Mesenchymal stem cell (in vitro differentiated cells and primary cell): ENCODE measurements around the gene ULBP3.

Experiments
- DNase-seq: peaks from one replicate; pipeline ENCODE4 v3.0.0-alpha.2; 2013
- H2AFZ ChIP-seq: one replicate; pipeline ENCODE4 v1.6.1; 2013; ENCODE audit warnings: low read depth, mild to moderate bottlenecking, control low read depth, inconsistent platforms, low read length, moderate library complexity
- H2AK5ac ChIP-seq: 2 replicates; pipeline ENCODE4 v1.6.1; 2013; ENCODE audit warnings: low read length, moderate library complexity, mild to moderate bottlenecking, inconsistent platforms; ENCODE audit not compliant: severe bottlenecking
- H2BK120ac ChIP-seq: one replicate; pipeline ENCODE4 v1.6.1; 2013; ENCODE audit warnings: low read depth, mild to moderate bottlenecking, inconsistent platforms, low read length, moderate library complexity
- H2BK12ac ChIP-seq, 2 experiments: one replicate each; pipeline ENCODE4 v1.6.1; 2013; ENCODE audit warnings: inconsistent platforms in 2 of 2, low read length in 2 of 2, mild to moderate bottlenecking in 2 of 2, moderate library complexity in 2 of 2, control low read depth in 1 of 2
- H2BK15ac ChIP-seq: one replicate; pipeline ENCODE4 v1.6.1; 2013; ENCODE audit warnings: mild to moderate bottlenecking, low read depth, inconsistent platforms; ENCODE audit not compliant: poor library complexity, severe bottlenecking
- H2BK5ac ChIP-seq: 2 replicates; pipeline ENCODE4 v1.6.1; 2013; ENCODE audit warnings: low read depth, mild to moderate bottlenecking, low read length, control low read depth, inconsistent platforms; ENCODE audit not compliant: poor library complexity, severe bottlenecking
- H3K14ac ChIP-seq, 2 experiments: one replicate each; pipeline ENCODE4 v1.6.1; 2013; ENCODE audit warnings: inconsistent platforms in 2 of 2, low read length in 2 of 2, control low read depth in 1 of 2, mild to moderate bottlenecking in 1 of 2, moderate library complexity in 1 of 2
- H3K18ac ChIP-seq, 2 experiments: one replicate each; pipeline ENCODE4 v1.6.1; 2013; ENCODE audit warnings: inconsistent platforms in 2 of 2, low read length in 2 of 2, control low read depth in 1 of 2, low read depth in 1 of 2, mild to moderate bottlenecking in 1 of 2
- H3K23ac ChIP-seq, 2 experiments: one replicate each; pipeline ENCODE4 v1.6.1; 2013; ENCODE audit warnings: inconsistent platforms in 2 of 2, low read length in 2 of 2, mild to moderate bottlenecking in 2 of 2, moderate library complexity in 2 of 2, control low read depth in 1 of 2
- H3K27ac ChIP-seq: 2 replicates; pipeline ENCODE4 v1.5.1; 2013; ENCODE audit warnings: mild to moderate bottlenecking, moderate library complexity, low read length, control low read depth, inconsistent platforms; ENCODE audit not compliant: poor library complexity, severe bottlenecking
- H3K27me3 ChIP-seq, 2 experiments: 2 replicates each; pipeline versions ENCODE4 v1.6.1 to v1.7.0; 2013; ENCODE audit warnings: low read length in 2 of 2, mild to moderate bottlenecking in 2 of 2, moderate library complexity in 2 of 2, control low read depth in 1 of 2, inconsistent platforms in 1 of 2; ENCODE audit not compliant: control insufficient read depth in 1 of 2, insufficient read depth in 1 of 2
- H3K36me3 ChIP-seq, 2 experiments: 2 replicates each; pipeline versions ENCODE4 v1.6.1 to v1.7.0; 2013; ENCODE audit warnings: low read length in 2 of 2, control low read depth in 1 of 2, inconsistent platforms in 1 of 2, low read depth in 1 of 2, mild to moderate bottlenecking in 1 of 2; ENCODE audit not compliant: insufficient read depth in 2 of 2, control insufficient read depth in 1 of 2
- H3K4ac ChIP-seq, 2 experiments: one replicate each; pipeline ENCODE4 v1.6.1; 2013; ENCODE audit warnings: inconsistent platforms in 2 of 2, low read length in 2 of 2, mild to moderate bottlenecking in 2 of 2, moderate library complexity in 2 of 2, control low read depth in 1 of 2, low read depth in 1 of 2
- H3K4me1 ChIP-seq: 2 replicates; pipeline ENCODE4 v1.6.1; 2013; ENCODE audit warnings: low read depth, low read length, control low read depth; ENCODE audit not compliant: control insufficient read depth, insufficient read depth
- H3K4me2 ChIP-seq: 2 replicates; pipeline ENCODE4 v1.6.1; 2013; ENCODE audit warnings: low read length, mild to moderate bottlenecking, inconsistent platforms; ENCODE audit not compliant: poor library complexity, severe bottlenecking
- H3K4me3 ChIP-seq, 2 experiments: 2 replicates each; pipeline versions ENCODE4 v1.5.1 to v1.7.0; 2013; ENCODE audit warnings: low read length in 2 of 2, mild to moderate bottlenecking in 2 of 2, control low read depth in 1 of 2, low read depth in 1 of 2; ENCODE audit not compliant: insufficient read depth in 1 of 2
- H3K79me1 ChIP-seq: replicated peaks from 2 replicates; pipeline ENCODE4 v1.6.1; 2013; ENCODE audit warnings: mild to moderate bottlenecking, control low read depth, low read length, inconsistent platforms; ENCODE audit not compliant: poor library complexity, severe bottlenecking
- H3K9ac ChIP-seq: 2 replicates; pipeline ENCODE4 v1.7.0; 2013; ENCODE audit warnings: mild to moderate bottlenecking, low read length, moderate library complexity
- H3K9me3 ChIP-seq: 2 replicates; pipeline ENCODE4 v1.7.0; 2013; ENCODE audit warnings: mild to moderate bottlenecking, low read length; ENCODE audit not compliant: control insufficient read depth
- H4K8ac ChIP-seq: one replicate; pipeline ENCODE4 v1.6.1; 2013; ENCODE audit warnings: inconsistent platforms, mild to moderate bottlenecking, low read length, moderate library complexity
- H4K91ac ChIP-seq: one replicate; pipeline ENCODE4 v1.6.1; 2013; ENCODE audit warnings: mild to moderate bottlenecking, low read length, inconsistent platforms
- WGBS: methylation state at CpG from one replicate; pipeline ENCODE4 v1.1.7; 2013; ENCODE audit warnings: mixed read lengths; 5-methylcytosine and 5-hydroxymethylcytosine counted together

The ULBP3 gene

DNA sequence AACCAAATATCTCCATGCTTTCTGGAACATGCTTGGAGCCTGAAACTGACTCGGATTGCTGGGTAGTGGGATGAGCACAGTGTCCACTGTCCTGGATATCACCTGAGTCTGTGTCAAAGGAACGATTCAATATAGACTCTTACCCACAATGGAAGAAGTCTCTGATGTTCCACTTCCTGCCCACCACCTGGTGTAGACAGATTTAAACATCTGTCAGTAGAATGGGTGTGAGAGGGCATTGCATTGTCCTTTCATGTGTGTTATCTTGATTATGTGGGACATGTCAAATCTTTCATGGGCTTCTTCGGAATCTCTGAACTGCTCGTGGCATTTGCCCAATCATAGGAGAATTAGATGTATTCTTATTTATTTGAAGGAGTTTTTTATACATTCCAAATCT is 20.8 kb downstream of the ULBP3 start:
- H3K79me1 ChIP-seq: no peaks in the 10 kb centered on the region
- H3K4ac ChIP-seq: no peak overlapping the region
- peaks cover 40 to 57% of the 10 kb centered on the region in 2 experiments for H3K27me3 ChIP-seq
- H3K9ac ChIP-seq: no peak overlapping the region
- H2BK5ac ChIP-seq: no peak overlapping the region
- no peak overlapping the region for H3K18ac ChIP-seq
- no peak overlapping the region for H2BK15ac ChIP-seq
- WGBS: 100% methylated on average over 1 of the region's 4 CpGs
- H3K4me1 ChIP-seq: no peaks in the 10 kb centered on the region
- no peaks in the 10 kb centered on the region for H3K36me3 ChIP-seq
- H3K14ac ChIP-seq: no peak overlapping the region
- no peak overlapping the region for H2BK12ac ChIP-seq
- H2AFZ ChIP-seq: no peak overlapping the region
- H2BK120ac ChIP-seq: no peak overlapping the region
- no peak overlapping the region for H3K23ac ChIP-seq
- no peak overlapping the region for H4K91ac ChIP-seq
- no peak overlapping the region for H2AK5ac ChIP-seq
- H3K27ac ChIP-seq: no peak overlapping the region
- H4K8ac ChIP-seq: no peak overlapping the region
- no peak for DNase-seq
- H3K4me2 ChIP-seq: no peak overlapping the region
- no peak overlapping the region for H3K4me3 ChIP-seq
- H3K9me3 ChIP-seq: no peaks in the 10 kb centered on the region

GRCh38 chr6:150046943-150047342 is 22.0 kb downstream of the ULBP3 start:
- Histone ChIP-seq H3K4ac (no peak overlapping the region), H3K9me3 (no peaks in the 10 kb centered on the region), H3K4me3 (no peak overlapping the region), H3K27ac (no peak overlapping the region), H3K4me2 (no peak overlapping the region), H3K4me1 (no peaks in the 10 kb centered on the region), H2BK120ac (no peak overlapping the region), H2BK5ac (no peak overlapping the region), H4K91ac (no peak overlapping the region), H2BK12ac (no peak overlapping the region), H2BK15ac (no peak overlapping the region), H2AFZ (no peak overlapping the region), H3K27me3 (peaks cover 37 to 55% of the 10 kb centered on the region in 2 experiments), H4K8ac (no peak overlapping the region), H3K14ac (no peak overlapping the region), H3K36me3 (no peaks in the 10 kb centered on the region), H2AK5ac (no peak overlapping the region), H3K9ac (no peak overlapping the region), H3K18ac (no peak overlapping the region), H3K79me1 (no peaks in the 10 kb centered on the region), H3K23ac (no peak overlapping the region)
- 100% methylated on average over 1 of the region's 1 CpG for WGBS
- DNase-seq: no peak

DNA sequence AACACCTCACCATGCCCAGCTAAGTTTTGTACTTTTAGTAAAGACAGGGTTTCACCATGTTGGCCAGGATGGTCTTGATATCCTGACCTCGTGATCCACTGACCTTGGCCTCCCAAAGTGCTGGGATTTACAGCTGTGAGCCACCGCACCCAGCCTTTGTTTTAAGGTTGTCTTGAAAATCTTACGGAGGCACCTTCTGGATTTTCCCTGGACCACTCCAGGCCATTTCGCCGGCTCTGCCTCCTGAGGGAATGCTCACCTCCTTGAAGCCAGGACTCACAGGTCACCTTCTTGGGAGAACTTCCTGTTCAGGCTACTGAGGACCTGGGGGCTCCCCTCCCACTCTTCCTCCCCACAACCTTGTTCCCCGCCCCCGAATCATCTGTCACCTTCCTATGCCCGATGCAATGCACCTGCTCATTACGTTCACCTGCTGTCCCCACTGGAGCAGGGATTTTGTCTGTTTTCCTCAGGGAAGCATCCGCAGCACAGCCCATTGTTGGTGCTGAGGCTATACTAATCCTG is 24.2 kb downstream of the ULBP3 start:
- no peaks in the 10 kb centered on the region for H3K79me1 ChIP-seq
- 88% methylated on average over 10 of the region's 10 CpGs for WGBS
- no peak overlapping the region for H2BK12ac ChIP-seq
- H4K8ac ChIP-seq: no peak overlapping the region
- H3K27ac ChIP-seq: no peak overlapping the region
- H2AFZ ChIP-seq: no peak overlapping the region
- H3K4me3 ChIP-seq: no peak overlapping the region
- no peak overlapping the region for H3K14ac ChIP-seq
- no peak overlapping the region for H3K18ac ChIP-seq
- H3K23ac ChIP-seq: no peak overlapping the region
- DNase-seq: no peak
- no peak overlapping the region for H3K4me2 ChIP-seq
- no peak overlapping the region for H2BK15ac ChIP-seq
- no peak overlapping the region for H2AK5ac ChIP-seq
- H3K9me3 ChIP-seq: no peaks in the 10 kb centered on the region
- H3K27me3 ChIP-seq: peaks cover 54 to 68% of the 10 kb centered on the region in 2 experiments
- H3K9ac ChIP-seq: no peak overlapping the region
- H3K4ac ChIP-seq: no peak overlapping the region
- H3K36me3 ChIP-seq: no peaks in the 10 kb centered on the region
- no peaks in the 10 kb centered on the region for H3K4me1 ChIP-seq
- H2BK120ac ChIP-seq: no peak overlapping the region
- no peak overlapping the region for H2BK5ac ChIP-seq
- H4K91ac ChIP-seq: no peak overlapping the region

DNA sequence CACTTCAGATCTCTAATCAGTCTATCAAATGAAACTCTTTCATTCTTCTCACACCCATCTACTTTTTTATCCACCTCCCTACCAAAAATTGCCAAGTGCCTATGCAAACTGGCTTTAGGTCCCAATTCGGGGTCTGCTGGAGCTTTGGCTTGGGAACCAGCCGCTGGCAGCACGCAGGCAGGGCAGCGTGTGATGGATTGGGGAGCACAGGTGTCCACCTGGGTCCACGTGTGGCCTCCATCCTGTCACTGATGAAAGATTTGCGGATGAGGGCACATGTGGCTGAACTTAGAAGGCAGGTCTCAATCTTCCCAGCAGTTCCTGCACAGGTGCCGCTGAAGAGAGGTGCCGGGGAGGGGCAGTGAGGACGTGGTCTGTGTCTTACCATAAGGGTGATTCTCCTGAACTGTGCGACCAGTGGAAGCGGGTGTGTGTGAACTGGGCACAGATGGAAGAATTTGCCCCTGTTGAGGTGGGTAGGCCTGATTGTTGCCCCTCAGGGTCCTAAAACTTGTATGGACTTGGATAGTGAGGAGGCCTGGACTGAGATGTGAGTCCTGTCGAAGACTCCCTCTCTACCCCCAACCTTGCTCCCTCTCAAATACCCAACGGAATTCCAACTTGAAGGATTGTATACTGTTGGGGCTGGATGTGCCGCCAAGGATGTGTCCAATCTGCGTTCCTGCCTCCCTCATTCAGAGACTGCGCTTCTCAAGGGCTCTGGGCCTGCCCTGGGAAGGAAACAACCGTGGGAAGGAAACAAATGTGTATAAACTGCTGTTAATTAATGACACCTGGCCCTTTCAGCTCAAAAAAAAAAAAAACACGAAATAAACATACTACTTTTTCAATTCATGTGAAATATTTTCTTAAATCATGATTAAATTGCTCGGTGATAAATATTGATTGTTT is 25.2 kb downstream of the ULBP3 start:
- Histone ChIP-seq H3K18ac (no peak overlapping the region), H2BK120ac (no peak overlapping the region), H4K8ac (no peak overlapping the region), H3K27ac (no peak overlapping the region), H2BK12ac (no peak overlapping the region), H3K23ac (peak overlapping the region in 1 of 2 experiments; percentile 9), H2BK5ac (no peak overlapping the region), H2AFZ (no peak overlapping the region), H3K4me1 (no peaks in the 10 kb centered on the region), H3K9me3 (no peaks in the 10 kb centered on the region), H2BK15ac (no peak overlapping the region), H3K4me2 (no peak overlapping the region), H4K91ac (no peak overlapping the region), H3K79me1 (no peaks in the 10 kb centered on the region), H3K4me3 (no peak overlapping the region), H3K36me3 (no peaks in the 10 kb centered on the region), H3K4ac (no peak overlapping the region), H3K27me3 (peaks cover 62 to 77% of the 10 kb centered on the region in 2 experiments), H2AK5ac (no peak overlapping the region), H3K14ac (no peak overlapping the region), H3K9ac (no peak overlapping the region)
- 84% methylated on average over 11 of the region's 19 CpGs for WGBS
- no peak for DNase-seq
